Common myeloid progenitor, CD34-positive (primary cell): Measurements from ENCODE around the gene OR2T3.
"Not testable (repeated sequence)": the region's sequence is repeated elsewhere in the genome, so short reads cannot be mapped to it uniquely, and the experiment has no call there.

Experiments used
- CTCF ChIA-PET: fragments of 350-600 bp; sonication (Branson Sonifier 250); formaldehyde crosslinking; loops from one replicate; lab custom pipeline; 2021; ENCODE audit warnings: antibody characterized with exemption; lab: Charles Lee
- POLR2A ChIA-PET: fragments of 350-600 bp; sonication (Branson Sonifier 250); formaldehyde crosslinking; loops from one replicate; lab custom pipeline; 2021; ENCODE audit warnings: antibody characterized with exemption; lab: Charles Lee
- DNase-seq, 3 donors: peaks; one replicate each; pipeline versions ENCODE4 v3.0.0 to v3.0.0-alpha.2; 2013
- H3K27ac ChIP-seq, 2 experiments: 1 replicate in 1 of 2; 2 replicates in 1 of 2; pipeline ENCODE4 v1.7.0; 2013; ENCODE audit warnings: inconsistent platforms in 2 of 2, low read length in 2 of 2, mild to moderate bottlenecking in 2 of 2, low read depth in 1 of 2, moderate library complexity in 1 of 2; ENCODE audit not compliant: severe bottlenecking in 2 of 2, insufficient read depth in 1 of 2, poor library complexity in 1 of 2
- H3K27me3 ChIP-seq, 5 experiments: replicated peaks in 2 of 5; 1 replicate in 3 of 5; 2 replicates in 2 of 5; pipeline versions ENCODE4 v1.6.1 to v1.7.0; 2013; ENCODE audit warnings: low read length in 4 of 5, mild to moderate bottlenecking in 2 of 5, moderate library complexity in 2 of 5, inconsistent platforms in 1 of 5; ENCODE audit not compliant: insufficient read depth in 5 of 5, control insufficient read depth in 4 of 5
- H3K36me3 ChIP-seq, 4 experiments: 1 replicate in 2 of 4; 2 replicates in 2 of 4; pipeline versions ENCODE4 v1.6.1 to v1.7.0; 2013; ENCODE audit warnings: low read length in 3 of 4, control low read depth in 1 of 4, mild to moderate bottlenecking in 1 of 4; ENCODE audit not compliant: control insufficient read depth in 4 of 4, insufficient read depth in 4 of 4
- H3K4me1 ChIP-seq, 4 experiments: 1 replicate in 3 of 4; 2 replicates in 1 of 4; pipeline versions ENCODE4 v1.6.1 to v1.7.1; 2013; ENCODE audit warnings: low read length in 3 of 4, mild to moderate bottlenecking in 3 of 4, control low read depth in 1 of 4, inconsistent platforms in 1 of 4, moderate library complexity in 1 of 4; ENCODE audit not compliant: control insufficient read depth in 4 of 4, insufficient read depth in 4 of 4; ENCODE audit errors: control extremely low read depth in 1 of 4
- H3K4me3 ChIP-seq, 7 experiments: 1 replicate in 4 of 7; 2 replicates in 3 of 7; pipeline versions ENCODE4 v1.5.1 to v1.7.0; 2013; ENCODE audit warnings: mild to moderate bottlenecking in 7 of 7, low read length in 6 of 7, moderate library complexity in 6 of 7, inconsistent platforms in 2 of 7, low read depth in 2 of 7, control low read depth in 1 of 7; ENCODE audit not compliant: insufficient read depth in 4 of 7, control insufficient read depth in 1 of 7; ENCODE audit errors: extremely low read depth in 1 of 7
- H3K9me3 ChIP-seq, 5 experiments: 1 replicate in 4 of 5; 2 replicates in 1 of 5; pipeline versions ENCODE4 v1.6.1 to v1.7.1; 2013; ENCODE audit warnings: low read length in 4 of 5, mild to moderate bottlenecking in 2 of 5, inconsistent platforms in 1 of 5, low read depth in 1 of 5, moderate library complexity in 1 of 5; ENCODE audit not compliant: control insufficient read depth in 4 of 5, insufficient read depth in 2 of 5; ENCODE audit errors: control extremely low read depth in 1 of 5
- WGBS: methylation state at CpG from one replicate; pipeline ENCODE4 v1.1.5; 2013; ENCODE audit not compliant: insufficient coverage; 5-methylcytosine and 5-hydroxymethylcytosine counted together

Gene OR2T3

GRCh38 chr1:248510217-248510616 lies 37.1 kb downstream of the OR2T3 start:
- H3K27ac ChIP-seq, DNase-seq, CTCF ChIA-PET, H3K4me3 ChIP-seq, H3K27me3 ChIP-seq, H3K36me3 ChIP-seq, POLR2A ChIA-PET, H3K4me1 ChIP-seq, H3K9me3 ChIP-seq: not testable (repeated sequence)

GRCh38 chr1:248521856-248522255 lies 48.7 kb downstream of the OR2T3 start:
- Histone ChIP-seq H3K27ac (no peak overlapping the region), H3K36me3 (no peaks in the 10 kb centered on the region), H3K27me3 (no peaks in the 10 kb centered on the region), H3K9me3 (peaks cover 0 to 3% (median 0%) of the 10 kb centered on the region in 5 experiments), H3K4me3 (no peak overlapping the region), H3K4me1 (no peaks in the 10 kb centered on the region)
- 97% methylated on average over 12 of the region's 12 CpGs for WGBS
- no peak for DNase-seq
- ChIA-PET POLR2A (no interaction called here), CTCF (no interaction called here)
